ENCODE results near the gene RFC2.
A peak's percentile ranks its signal among the peaks of the same experiment; 100 is the strongest.
"Not testable (repeated sequence)": the region's sequence is repeated elsewhere in the genome, so short reads cannot be mapped to it uniquely, and the experiment has no call there.

RFC2 gene

DNA sequence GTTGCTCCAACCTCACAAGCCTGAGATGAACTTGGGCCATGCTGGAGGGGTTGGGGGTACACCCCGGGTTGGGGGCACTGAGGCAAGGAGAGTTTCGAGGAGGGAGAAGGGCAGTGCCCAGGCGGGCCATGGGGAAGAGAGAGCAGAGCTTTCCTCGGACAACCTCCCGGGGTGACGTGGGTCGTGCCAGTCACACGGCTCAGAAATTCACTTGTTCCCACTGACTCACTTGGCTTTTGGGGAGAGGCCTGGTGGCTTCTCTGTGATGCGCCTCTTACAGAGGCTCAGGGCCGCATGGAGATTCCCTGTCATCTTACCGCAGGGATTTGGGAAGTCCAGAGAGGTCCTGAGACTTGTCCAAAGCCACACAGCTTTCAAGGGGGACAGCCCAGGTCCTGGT is 41.5 kb downstream of the RFC2 start:
- H3K4me1 ChIP-seq, result peaks cover 4% of the 10 kb centered on the region; the same call in 1 of the 2 replicates
- TF ChIP-seq, protein P1, sequence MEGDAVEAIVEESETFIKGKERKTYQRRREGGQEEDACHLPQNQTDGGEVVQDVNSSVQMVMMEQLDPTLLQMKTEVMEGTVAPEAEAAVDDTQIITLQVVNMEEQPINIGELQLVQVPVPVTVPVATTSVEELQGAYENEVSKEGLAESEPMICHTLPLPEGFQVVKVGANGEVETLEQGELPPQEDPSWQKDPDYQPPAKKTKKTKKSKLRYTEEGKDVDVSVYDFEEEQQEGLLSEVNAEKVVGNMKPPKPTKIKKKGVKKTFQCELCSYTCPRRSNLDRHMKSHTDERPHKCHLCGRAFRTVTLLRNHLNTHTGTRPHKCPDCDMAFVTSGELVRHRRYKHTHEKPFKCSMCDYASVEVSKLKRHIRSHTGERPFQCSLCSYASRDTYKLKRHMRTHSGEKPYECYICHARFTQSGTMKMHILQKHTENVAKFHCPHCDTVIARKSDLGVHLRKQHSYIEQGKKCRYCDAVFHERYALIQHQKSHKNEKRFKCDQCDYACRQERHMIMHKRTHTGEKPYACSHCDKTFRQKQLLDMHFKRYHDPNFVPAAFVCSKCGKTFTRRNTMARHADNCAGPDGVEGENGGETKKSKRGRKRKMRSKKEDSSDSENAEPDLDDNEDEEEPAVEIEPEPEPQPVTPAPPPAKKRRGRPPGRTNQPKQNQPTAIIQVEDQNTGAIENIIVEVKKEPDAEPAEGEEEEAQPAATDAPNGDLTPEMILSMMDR (IDR thresholded peaks at IDR 0.05; ENCODE audit: low read depth, low read length), result no peak
- H3K27me3 ChIP-seq, result no peaks in the 10 kb centered on the region
- no peaks in the 10 kb centered on the region for H3K36me3 ChIP-seq
- no peaks in the 10 kb centered on the region for H3K9me3 ChIP-seq
- DNase-seq, result no peak
- no peak overlapping the region for H3K4me3 ChIP-seq (ENCODE audit: low read depth, low read length)

DNA sequence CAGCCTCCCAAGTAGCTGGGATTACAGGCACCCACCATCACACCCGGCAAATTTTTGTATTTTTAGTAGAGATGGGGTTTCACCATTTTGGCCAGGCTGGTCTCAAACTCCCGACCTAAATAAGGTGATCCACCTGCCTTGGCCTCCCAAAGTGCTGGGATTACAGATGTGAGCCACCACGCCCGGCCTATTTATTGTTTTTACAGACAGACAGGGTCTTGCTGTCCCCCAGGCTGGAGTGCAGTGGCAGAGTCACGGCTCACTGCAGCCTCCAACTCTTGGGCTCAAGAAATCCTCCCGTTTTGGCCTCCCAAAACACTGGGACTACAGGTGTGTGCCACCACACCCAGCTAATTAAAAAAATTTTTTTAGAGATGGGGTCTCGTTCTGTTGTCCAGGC is 46.0 kb downstream of the RFC2 start:
- H3K27me3 ChIP-seq, H3K4me1 ChIP-seq: not testable (repeated sequence)

DNA sequence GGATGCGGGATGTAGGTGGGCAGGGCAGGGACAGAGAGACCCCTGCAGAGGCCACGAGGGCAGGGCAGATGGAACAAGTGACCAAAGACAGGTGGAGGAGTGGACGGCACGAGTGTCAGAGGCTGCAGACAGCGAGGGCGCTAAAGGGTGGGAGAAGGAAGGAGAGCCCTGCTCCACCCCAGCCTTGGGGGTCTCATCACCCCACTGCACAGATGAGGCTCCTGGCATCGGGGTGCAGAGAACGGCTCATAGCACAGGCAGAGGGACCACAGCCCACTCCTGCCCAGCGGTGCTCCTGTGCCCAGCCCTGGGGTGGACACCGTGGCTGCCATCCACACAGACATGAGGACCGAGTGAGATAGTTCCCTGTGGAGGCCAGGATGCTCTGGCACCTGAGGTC is 46.6 kb downstream of the RFC2 start:
- peaks cover 4% of the 10 kb centered on the region; the same call in 1 of the 2 replicates for H3K4me1 ChIP-seq
- no peak for DNase-seq
- TF ChIP-seq, protein P1 (IDR thresholded peaks at IDR 0.05; ENCODE audit: low read depth, low read length), result no peak
- H3K36me3 ChIP-seq, result no peaks in the 10 kb centered on the region
- no peaks in the 10 kb centered on the region for H3K9me3 ChIP-seq
- no peak overlapping the region for H3K4me3 ChIP-seq (ENCODE audit: low read depth, low read length)
- H3K27me3 ChIP-seq, result peaks cover 10% of the 10 kb centered on the region

More for the DNA sequence above, 46.0 kb downstream of the RFC2 start:
- not testable (repeated sequence) for H3K4me3 ChIP-seq (ENCODE audit: low read depth, low read length); H3K36me3 ChIP-seq; H3K9me3 ChIP-seq; DNase-seq

DNA sequence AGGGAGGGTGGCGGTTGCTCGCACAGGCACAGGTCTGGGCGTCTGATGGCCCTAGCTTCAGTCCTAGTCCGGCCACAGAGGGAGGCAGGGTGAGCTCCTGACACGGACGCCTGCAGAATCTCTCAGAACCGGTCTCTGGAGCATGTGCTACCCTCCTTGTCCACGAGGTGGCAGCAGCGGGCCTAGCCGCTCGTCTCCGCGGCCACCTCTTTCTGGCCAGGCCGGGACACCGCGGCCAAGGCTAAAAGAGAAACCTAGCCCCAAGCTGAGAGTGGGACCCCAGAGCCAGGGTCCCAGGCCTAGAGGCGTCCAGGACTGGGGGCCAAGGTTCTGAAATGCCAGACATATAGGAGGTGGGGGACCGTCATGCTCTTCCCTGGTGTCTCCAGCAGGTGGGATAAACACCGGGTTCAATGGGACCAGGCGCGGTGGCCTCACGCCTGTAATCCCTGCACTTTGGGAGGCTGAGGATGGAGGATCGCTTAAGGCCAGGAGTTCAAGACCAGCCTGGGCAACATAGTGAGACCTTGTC is 47.5 kb downstream of the RFC2 start:
- DNase-seq, result peak; percentile 84
- H3K27me3 ChIP-seq, result peaks cover 10% of the 10 kb centered on the region
- H3K4me3 ChIP-seq (ENCODE audit: low read depth, low read length), result peak overlapping the region; percentile 7; the same call in 1 of the 2 replicates
- no peaks in the 10 kb centered on the region for H3K36me3 ChIP-seq
- peaks cover 4% of the 10 kb centered on the region; the same call in 1 of the 2 replicates for H3K4me1 ChIP-seq
- TF ChIP-seq, protein P1 (IDR thresholded peaks at IDR 0.05; ENCODE audit: low read depth, low read length), result peak; percentile 95
- no peaks in the 10 kb centered on the region for H3K9me3 ChIP-seq

DNA sequence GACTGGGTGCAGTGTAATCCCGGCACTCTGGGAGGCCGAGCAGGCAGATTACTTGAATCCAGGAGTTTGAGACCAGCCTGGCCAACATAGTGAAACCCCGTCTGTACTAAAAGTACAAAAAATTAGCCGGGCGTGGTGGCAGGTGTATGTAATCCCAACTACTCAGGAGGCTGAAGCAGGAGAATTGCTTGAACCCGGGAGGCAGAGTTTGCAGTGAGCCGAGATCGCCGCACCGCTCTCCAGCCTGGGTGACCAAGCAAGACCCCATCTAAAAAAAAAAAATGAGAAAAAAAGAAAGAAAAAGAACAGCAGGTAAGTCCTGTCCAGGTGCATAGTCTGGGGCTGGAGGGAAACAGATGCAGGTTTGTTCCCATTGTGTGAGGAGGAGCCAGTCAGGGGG is 48.1 kb downstream of the RFC2 start:
- not testable (repeated sequence) for H3K9me3 ChIP-seq; H3K4me1 ChIP-seq; DNase-seq; H3K4me3 ChIP-seq (ENCODE audit: low read depth, low read length); H3K27me3 ChIP-seq; H3K36me3 ChIP-seq

DNA sequence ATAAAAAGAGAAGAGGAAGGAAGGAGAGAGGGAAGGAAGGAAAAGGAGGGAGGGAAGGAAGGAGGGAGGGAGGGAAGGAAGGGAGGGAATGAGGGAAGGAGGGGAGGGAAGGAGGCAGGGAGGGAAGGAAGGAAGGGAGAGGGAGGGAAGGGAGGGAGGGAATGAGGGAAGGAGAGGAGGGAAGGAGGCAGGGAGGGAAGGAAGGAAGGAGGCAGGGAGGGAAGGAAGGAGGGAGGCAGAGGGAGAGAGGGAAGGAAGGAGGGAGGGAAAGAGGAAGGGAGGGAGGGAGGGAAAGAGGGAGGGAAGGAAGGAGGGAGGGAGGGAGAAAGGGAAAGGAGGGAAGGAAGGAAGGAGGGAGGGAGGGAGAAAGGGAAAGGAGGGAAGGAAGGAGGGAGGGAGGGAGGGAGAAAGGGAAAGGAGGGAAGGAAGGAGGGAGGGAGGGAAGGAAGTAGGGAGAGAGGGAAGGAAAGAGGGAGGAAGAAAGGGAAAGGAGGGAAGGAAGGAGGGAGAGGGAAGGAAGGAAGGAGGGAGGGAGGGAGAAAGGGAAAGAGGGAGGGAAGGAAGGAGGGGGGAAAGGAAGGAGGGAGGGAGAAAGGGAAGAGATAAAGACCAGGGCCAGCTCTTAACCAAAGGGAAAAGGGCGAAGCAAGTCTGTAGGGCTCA is 50.1 kb downstream of the RFC2 start:
- no peak for DNase-seq
- H3K4me1 ChIP-seq, result peaks cover under 1% of the 10 kb centered on the region; the same call in 1 of the 2 replicates
- H3K36me3 ChIP-seq, result no peaks in the 10 kb centered on the region
- no peak overlapping the region for H3K4me3 ChIP-seq (ENCODE audit: low read depth, low read length)
- H3K27me3 ChIP-seq, result peaks cover 10% of the 10 kb centered on the region
- TF ChIP-seq, protein P1 (IDR thresholded peaks at IDR 0.05; ENCODE audit: low read depth, low read length), result no peak
- H3K9me3 ChIP-seq, result no peaks in the 10 kb centered on the region

DNA sequence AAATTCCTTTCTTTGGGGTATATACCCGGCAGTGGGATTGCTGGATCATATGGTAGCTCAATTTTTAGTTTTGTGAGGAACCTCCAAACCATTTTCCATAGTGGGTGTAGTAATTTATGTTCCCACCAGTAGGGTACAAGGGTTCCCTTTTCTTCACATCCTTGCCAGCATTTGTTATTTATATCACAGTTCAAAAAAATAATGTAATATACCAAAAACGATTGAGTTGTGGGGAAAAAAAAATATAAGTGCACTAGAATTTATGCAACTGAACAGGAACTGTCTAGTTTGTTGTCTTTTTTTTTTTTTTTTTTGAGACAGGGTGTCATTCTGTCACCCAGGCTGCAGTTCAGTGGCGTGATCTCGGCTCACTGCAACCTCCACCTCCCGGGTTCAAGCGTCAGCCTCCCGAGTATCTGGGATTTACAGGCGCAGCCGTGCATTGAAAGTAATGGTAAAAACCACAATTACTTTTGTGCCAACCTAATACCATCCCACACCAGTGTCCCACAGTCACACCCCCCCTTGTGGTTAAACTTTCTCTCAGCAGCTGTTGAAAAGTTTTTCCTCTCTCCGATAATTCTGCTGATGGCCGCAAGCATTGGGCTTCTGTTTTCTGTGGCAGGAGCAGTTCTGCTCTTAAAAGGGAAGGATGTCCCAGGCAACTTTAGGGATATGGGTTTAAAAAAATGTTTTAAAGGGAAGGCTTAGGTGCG is 51.2 kb downstream of the RFC2 start:
- H3K36me3 ChIP-seq, result peaks cover under 1% of the 10 kb centered on the region
- H3K27me3 ChIP-seq, result peaks cover 10% of the 10 kb centered on the region
- H3K9me3 ChIP-seq, result no peaks in the 10 kb centered on the region
- no peak overlapping the region for H3K4me3 ChIP-seq (ENCODE audit: low read depth, low read length)
- peak; percentile 65 for DNase-seq
- TF ChIP-seq, protein P1 (IDR thresholded peaks at IDR 0.05; ENCODE audit: low read depth, low read length), result peak; percentile 81
- H3K4me1 ChIP-seq, result no peaks in the 10 kb centered on the region
